Activated gamma-delta T cell treated with anti-CD3 and anti-CD28 coated beads, Interleukin-2, amount 50 U/mL, for 16 hours (primary cell): ENCODE results near the gene OR8G5.
"Not testable (repeated sequence)": the region's sequence is repeated elsewhere in the genome, so short reads cannot be mapped to it uniquely, and the experiment has no call there.

ENCODE experiments used
- DNase-seq: peaks from one replicate; pipeline ENCODE4 v3.0.0-alpha.2; 2020; ENCODE audit warnings: low read depth

Gene OR8G5

GRCh38 chr11:124256076-124256475, at the start of gene OR8G5:
Gene OR8G5 (plus strand): TSS chr11:124256376. CDS start chr11:124264932, 8,556 bp downstream.
- no peak for DNase-seq

GRCh38 chr11:124207102-124207792, 48.9 kb upstream of the OR8G5 start:
- no peak for DNase-seq

GRCh38 chr11:124209824-124210357, 46.3 kb upstream of the OR8G5 start:
- DNase-seq = no peak

- DNase-seq = no peak
Observed at GRCh38 chr11:124210421-124210820, 45.8 kb upstream of the OR8G5 start.

- DNase-seq = no peak
Observed at GRCh38 chr11:124211321-124211720, 44.9 kb upstream of the OR8G5 start.

GRCh38 chr11:124214027-124214426, 42.1 kb upstream of the OR8G5 start:
- DNase-seq = no peak

GRCh38 chr11:124219126-124219525, 37.0 kb upstream of the OR8G5 start:
- no peak for DNase-seq

GRCh38 chr11:124222407-124222806, 33.8 kb upstream of the OR8G5 start:
- no peak for DNase-seq

GRCh38 chr11:124224618-124225423, 31.4 kb upstream of the OR8G5 start:
- not testable (repeated sequence) for DNase-seq

- no peak for DNase-seq
Observed at GRCh38 chr11:124225471-124225870, 30.7 kb upstream of the OR8G5 start.

- no peak for DNase-seq
Observed at GRCh38 chr11:124233376-124233775, 22.8 kb upstream of the OR8G5 start.

- DNase-seq = no peak
Observed at GRCh38 chr11:124238512-124238911, 17.7 kb upstream of the OR8G5 start.

- no peak for DNase-seq
Observed at GRCh38 chr11:124240621-124241397, 15.4 kb upstream of the OR8G5 start, which contains the start of gene OR8G1. Gene OR8G1 (plus strand): TSS chr11:124241095. CDS start chr11:124249676, 8,581 bp downstream.

GRCh38 chr11:124249869-124250268, 6.3 kb upstream of the OR8G5 start:
- not testable (repeated sequence) for DNase-seq

- not testable (repeated sequence) for DNase-seq
Observed at GRCh38 chr11:124265041-124265440, 8.9 kb downstream of the OR8G5 start.

GRCh38 chr11:124270886-124271285, 14.7 kb downstream of the OR8G5 start:
- DNase-seq = not testable (repeated sequence)

GRCh38 chr11:124274000-124274399, 17.8 kb downstream of the OR8G5 start:
- no peak for DNase-seq

- no peak for DNase-seq
Observed at GRCh38 chr11:124276081-124276480, 19.9 kb downstream of the OR8G5 start.

- DNase-seq = no peak
Observed at GRCh38 chr11:124277207-124277606, 21.0 kb downstream of the OR8G5 start.

- no peak for DNase-seq
Observed at GRCh38 chr11:124277804-124278203, 21.6 kb downstream of the OR8G5 start.

- DNase-seq = no peak
Observed at GRCh38 chr11:124278261-124278660, 22.1 kb downstream of the OR8G5 start.
